Activated T-cell treated with anti-CD3 and anti-CD28 coated beads, Interleukin-2, amount 50 U/mL, for 24 hours (primary cell): Measurements from ENCODE around the gene MTARC1.

ENCODE experiments used
- DNase-seq: peaks from one replicate; pipeline ENCODE4 v3.0.0-alpha.2; 2020
- H3K27ac Mint-ChIP-seq: 2 replicates; pipeline ENCODE4 v1.8.0; 2020; ENCODE audit warnings: mild to moderate bottlenecking, mixed read lengths
- H3K27me3 Mint-ChIP-seq: 2 replicates; pipeline ENCODE4 v1.8.0; 2020; ENCODE audit warnings: mixed read lengths
- H3K36me3 Mint-ChIP-seq: 2 replicates; pipeline ENCODE4 v1.8.0; 2020; ENCODE audit warnings: low read depth, mixed read lengths
- H3K4me1 Mint-ChIP-seq: 2 replicates; pipeline ENCODE4 v1.8.0; 2020; ENCODE audit warnings: low read depth, mixed read lengths
- H3K4me3 Mint-ChIP-seq: 2 replicates; pipeline ENCODE4 v1.8.0; 2020; ENCODE audit warnings: mild to moderate bottlenecking, moderate library complexity, mixed read lengths
- H3K9me3 Mint-ChIP-seq: 2 replicates; pipeline ENCODE4 v1.8.0; 2020; ENCODE audit warnings: mixed read lengths

The MTARC1 gene

GRCh38 chr1:220806408-220806807 is 19.7 kb downstream of the MTARC1 start:
- no peak overlapping the region for H3K27ac Mint-ChIP-seq
- peaks cover 7% of the 10 kb centered on the region for H3K4me1 Mint-ChIP-seq
- no peaks in the 10 kb centered on the region for H3K9me3 Mint-ChIP-seq
- H3K27me3 Mint-ChIP-seq, result peaks cover 46% of the 10 kb centered on the region
- no peak overlapping the region for H3K4me3 Mint-ChIP-seq
- DNase-seq, result no peak
- no peaks in the 10 kb centered on the region for H3K36me3 Mint-ChIP-seq

GRCh38 chr1:220807726-220808125 is 21.0 kb downstream of the MTARC1 start:
- no peak overlapping the region for H3K4me3 Mint-ChIP-seq
- no peaks in the 10 kb centered on the region for H3K9me3 Mint-ChIP-seq
- peaks cover 7% of the 10 kb centered on the region for H3K4me1 Mint-ChIP-seq
- no peaks in the 10 kb centered on the region for H3K36me3 Mint-ChIP-seq
- H3K27me3 Mint-ChIP-seq, result peaks cover 51% of the 10 kb centered on the region
- DNase-seq, result no peak
- H3K27ac Mint-ChIP-seq, result no peak overlapping the region

GRCh38 chr1:220808345-220809186 is 21.9 kb downstream of the MTARC1 start:
- Mint-ChIP-seq H3K36me3 (no peaks in the 10 kb centered on the region), H3K27me3 (peaks cover 53% of the 10 kb centered on the region), H3K4me3 (no peak overlapping the region)

GRCh38 chr1:220809187-220809550 is 22.5 kb downstream of the MTARC1 start:
- Mint-ChIP-seq H3K36me3 (no peaks in the 10 kb centered on the region), H3K9me3 (no peaks in the 10 kb centered on the region), H3K27ac (no peak overlapping the region), H3K27me3 (peaks cover 56% of the 10 kb centered on the region), H3K4me1 (peaks cover 7% of the 10 kb centered on the region), H3K4me3 (no peak overlapping the region)
- DNase-seq, result no peak

More at GRCh38 chr1:220808345-220809186, 21.9 kb downstream of the MTARC1 start:
- Mint-ChIP-seq H3K9me3 (no peaks in the 10 kb centered on the region), H3K4me1 (peaks cover 7% of the 10 kb centered on the region), H3K27ac (no peak overlapping the region)
- DNase-seq, result no peak

GRCh38 chr1:220809704-220810103 is 23.0 kb downstream of the MTARC1 start:
- no peak for DNase-seq
- no peak overlapping the region for H3K27ac Mint-ChIP-seq
- H3K9me3 Mint-ChIP-seq, result no peaks in the 10 kb centered on the region
- H3K4me3 Mint-ChIP-seq, result no peak overlapping the region
- peaks cover 7% of the 10 kb centered on the region for H3K4me1 Mint-ChIP-seq
- H3K27me3 Mint-ChIP-seq, result peaks cover 56% of the 10 kb centered on the region
- no peaks in the 10 kb centered on the region for H3K36me3 Mint-ChIP-seq

- H3K36me3 Mint-ChIP-seq, result no peaks in the 10 kb centered on the region
- H3K27ac Mint-ChIP-seq, result no peak overlapping the region
- no peaks in the 10 kb centered on the region for H3K9me3 Mint-ChIP-seq
- peak overlapping the region; percentile 50 for H3K4me3 Mint-ChIP-seq
- peaks cover 7% of the 10 kb centered on the region for H3K4me1 Mint-ChIP-seq
- peaks cover 54% of the 10 kb centered on the region for H3K27me3 Mint-ChIP-seq
- DNase-seq, result peak; percentile 74
Measured at GRCh38 chr1:220810179-220810653, 23.5 kb downstream of the MTARC1 start.

GRCh38 chr1:220810963-220811362 is 24.2 kb downstream of the MTARC1 start:
- Mint-ChIP-seq H3K4me3 (no peak overlapping the region), H3K36me3 (no peaks in the 10 kb centered on the region), H3K4me1 (peaks cover 7% of the 10 kb centered on the region), H3K9me3 (no peaks in the 10 kb centered on the region), H3K27ac (no peak overlapping the region), H3K27me3 (peaks cover 54% of the 10 kb centered on the region)
- no peak for DNase-seq

- Mint-ChIP-seq H3K27ac (no peak overlapping the region), H3K9me3 (no peaks in the 10 kb centered on the region), H3K4me3 (no peak overlapping the region), H3K4me1 (peaks cover 7% of the 10 kb centered on the region), H3K36me3 (no peaks in the 10 kb centered on the region), H3K27me3 (peaks cover 54% of the 10 kb centered on the region)
- no peak for DNase-seq
Measured at GRCh38 chr1:220811695-220812094, 25.0 kb downstream of the MTARC1 start.

GRCh38 chr1:220812308-220812707 is 25.6 kb downstream of the MTARC1 start:
- Mint-ChIP-seq H3K4me3 (no peak overlapping the region), H3K9me3 (no peaks in the 10 kb centered on the region), H3K27ac (no peak overlapping the region), H3K36me3 (no peaks in the 10 kb centered on the region), H3K4me1 (peaks cover 7% of the 10 kb centered on the region), H3K27me3 (peaks cover 54% of the 10 kb centered on the region)
- DNase-seq, result no peak

GRCh38 chr1:220813013-220813412 is 26.3 kb downstream of the MTARC1 start:
- Mint-ChIP-seq H3K4me1 (peaks cover 7% of the 10 kb centered on the region), H3K27ac (no peak overlapping the region), H3K36me3 (no peaks in the 10 kb centered on the region), H3K4me3 (no peak overlapping the region), H3K9me3 (no peaks in the 10 kb centered on the region), H3K27me3 (peaks cover 53% of the 10 kb centered on the region)
- DNase-seq, result no peak

- Mint-ChIP-seq H3K36me3 (no peaks in the 10 kb centered on the region), H3K27me3 (peaks cover 50% of the 10 kb centered on the region), H3K9me3 (no peaks in the 10 kb centered on the region), H3K27ac (no peak overlapping the region), H3K4me3 (no peak overlapping the region), H3K4me1 (peaks cover 3% of the 10 kb centered on the region)
- no peak for DNase-seq
Measured at GRCh38 chr1:220815409-220815808, 28.7 kb downstream of the MTARC1 start.

GRCh38 chr1:220817907-220818306 is 31.2 kb downstream of the MTARC1 start:
- no peak overlapping the region for H3K4me3 Mint-ChIP-seq
- H3K36me3 Mint-ChIP-seq, result no peaks in the 10 kb centered on the region
- H3K4me1 Mint-ChIP-seq, result no peaks in the 10 kb centered on the region
- no peaks in the 10 kb centered on the region for H3K9me3 Mint-ChIP-seq
- no peak for DNase-seq
- no peak overlapping the region for H3K27ac Mint-ChIP-seq
- peaks cover 36% of the 10 kb centered on the region for H3K27me3 Mint-ChIP-seq

- no peak for DNase-seq
- H3K9me3 Mint-ChIP-seq, result no peaks in the 10 kb centered on the region
- no peaks in the 10 kb centered on the region for H3K36me3 Mint-ChIP-seq
- H3K27ac Mint-ChIP-seq, result no peak overlapping the region
- H3K4me1 Mint-ChIP-seq, result no peaks in the 10 kb centered on the region
- H3K4me3 Mint-ChIP-seq, result no peak overlapping the region
- H3K27me3 Mint-ChIP-seq, result peaks cover 30% of the 10 kb centered on the region
Measured at GRCh38 chr1:220818421-220819173, 31.9 kb downstream of the MTARC1 start.

GRCh38 chr1:220819467-220820026 is 32.8 kb downstream of the MTARC1 start:
- Mint-ChIP-seq H3K4me1 (no peaks in the 10 kb centered on the region), H3K36me3 (no peaks in the 10 kb centered on the region), H3K9me3 (no peaks in the 10 kb centered on the region), H3K27ac (no peak overlapping the region), H3K4me3 (no peak overlapping the region), H3K27me3 (peaks cover 32% of the 10 kb centered on the region)
- DNase-seq, result no peak
